ENCODE data around the gene NOTCH4.
"Not testable (repeated sequence)": the region's sequence is repeated elsewhere in the genome, so short reads cannot be mapped to it uniquely, and the experiment has no call there.

Gene NOTCH4

DNA sequence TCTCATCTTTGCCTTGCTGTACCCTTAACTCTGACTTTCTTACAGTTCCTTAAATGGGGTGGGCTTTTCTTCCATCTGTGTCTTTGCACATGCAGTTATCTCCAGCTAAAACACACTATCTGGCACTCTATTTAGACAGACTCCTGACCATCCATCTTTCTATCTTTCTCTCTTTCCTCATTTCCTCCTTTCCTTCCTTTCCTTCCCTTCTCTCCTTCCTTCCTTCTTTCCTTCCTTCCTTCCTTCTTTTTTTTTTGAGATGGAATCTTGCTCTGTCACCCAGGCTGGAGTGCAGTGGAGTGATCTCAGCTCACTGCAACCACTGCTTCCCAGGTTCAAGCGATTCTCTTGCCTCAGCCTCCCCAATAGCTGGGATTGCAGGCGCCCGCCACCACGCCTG, 8.2 kb downstream of the NOTCH4 start:
- no peak for DNase-seq (ENCODE audit: insufficient read length)
- no peak for FAIRE-seq
- TF ChIP-seq TAF1 (IDR thresholded peaks at IDR 0.05; ENCODE audit: borderline replicate concordance, low read depth, low read length): no peak
- TF ChIP-seq POLR2AphosphoS5 (IDR thresholded peaks at IDR 0.05; ENCODE audit: low read depth, low read length): no peak
- no peak for TF ChIP-seq POLR2A (IDR thresholded peaks at IDR 0.05; ENCODE audit: low read depth, low read length)

DNA sequence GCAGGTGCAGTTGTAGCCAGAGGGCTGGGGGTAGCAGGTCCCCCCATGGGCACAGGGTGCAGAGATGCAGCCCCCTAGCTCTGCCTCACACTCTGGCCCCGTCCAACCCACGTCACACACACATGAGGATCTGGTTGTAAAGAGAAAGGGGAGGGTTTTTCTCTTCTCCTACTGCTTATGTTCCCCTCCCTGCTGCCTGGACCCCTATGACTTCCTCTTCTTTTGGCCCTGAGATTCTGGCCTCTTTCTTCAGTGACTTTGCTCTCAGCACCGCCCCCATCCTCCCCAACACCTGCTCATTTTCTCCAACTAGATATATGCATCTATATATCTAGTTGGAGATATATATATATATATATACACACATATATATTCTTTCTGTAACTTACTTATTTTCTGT, 9.7 kb downstream of the NOTCH4 start:
- TF ChIP-seq POLR2AphosphoS5 (IDR thresholded peaks at IDR 0.05; ENCODE audit: low read depth, low read length) (no peak), TAF1 (IDR thresholded peaks at IDR 0.05; ENCODE audit: borderline replicate concordance, low read depth, low read length) (no peak), POLR2A (IDR thresholded peaks at IDR 0.05; ENCODE audit: low read depth, low read length) (no peak)
- FAIRE-seq (no peak), DNase-seq (ENCODE audit: insufficient read length) (no peak)

DNA sequence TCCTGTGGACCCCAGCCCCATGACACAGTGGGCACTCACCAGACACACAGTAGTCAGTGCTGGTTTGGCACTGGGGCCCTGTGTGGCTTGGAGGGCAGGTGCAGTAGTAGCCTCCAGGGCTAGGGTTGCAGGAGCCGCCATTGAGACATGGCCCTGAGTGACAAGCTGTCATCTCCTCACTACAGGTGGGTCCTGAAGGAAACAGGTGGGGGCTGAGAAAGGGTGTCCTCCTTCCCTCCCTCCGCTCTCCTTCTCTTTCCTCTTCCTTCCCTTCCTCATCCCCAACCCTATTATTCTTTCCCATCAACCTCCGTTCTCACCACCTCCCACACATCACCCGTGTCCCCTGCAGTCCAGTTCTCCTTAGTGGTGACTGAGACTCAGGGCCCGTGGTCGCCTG, 10.2 kb downstream of the NOTCH4 start:
- TF ChIP-seq TAF1 (IDR thresholded peaks at IDR 0.05; ENCODE audit: borderline replicate concordance, low read depth, low read length) (no peak), POLR2A (IDR thresholded peaks at IDR 0.05; ENCODE audit: low read depth, low read length) (no peak), POLR2AphosphoS5 (IDR thresholded peaks at IDR 0.05; ENCODE audit: low read depth, low read length) (no peak)
- FAIRE-seq (no peak), DNase-seq (ENCODE audit: insufficient read length) (no peak)

DNA sequence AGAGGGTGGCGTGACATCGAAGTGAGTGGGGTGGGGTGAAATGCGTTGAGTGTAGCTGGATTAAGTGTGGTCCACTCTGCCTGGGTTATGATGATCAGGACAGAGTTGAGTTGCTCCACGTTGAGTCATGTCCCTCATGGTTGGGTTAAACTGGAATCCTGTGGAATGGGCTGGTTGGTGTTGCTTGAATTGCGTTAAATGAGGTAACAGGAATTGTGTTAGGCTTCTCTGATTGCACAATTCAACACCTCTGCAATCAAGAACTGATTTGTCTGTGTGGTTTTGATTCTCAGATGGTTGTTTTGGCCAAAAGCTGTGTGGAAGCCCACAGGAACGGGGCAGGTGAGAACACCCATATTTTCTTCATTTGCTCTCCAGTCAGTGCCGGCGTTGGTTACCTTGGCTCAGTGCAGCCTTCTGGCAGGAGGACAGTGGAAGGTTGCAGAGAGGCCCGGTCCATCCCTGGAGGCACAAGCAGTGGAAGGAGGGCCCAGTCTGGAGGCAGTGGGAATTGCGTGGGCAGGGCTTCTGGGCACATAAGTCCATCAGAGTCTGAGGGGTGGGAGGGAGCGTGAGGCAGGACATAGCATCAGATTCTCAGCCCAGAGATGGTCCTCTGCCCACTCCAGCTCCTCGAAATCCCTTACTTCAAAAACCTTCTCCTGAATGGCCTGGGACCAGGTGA, 11.6 kb downstream of the NOTCH4 start:
- FAIRE-seq: no peak
- DNase-seq (ENCODE audit: insufficient read length): no peak
- TF ChIP-seq POLR2A (IDR thresholded peaks at IDR 0.05; ENCODE audit: low read depth, low read length): no peak
- TF ChIP-seq TAF1 (IDR thresholded peaks at IDR 0.05; ENCODE audit: borderline replicate concordance, low read depth, low read length): no peak
- TF ChIP-seq POLR2AphosphoS5 (IDR thresholded peaks at IDR 0.05; ENCODE audit: low read depth, low read length): no peak

DNA sequence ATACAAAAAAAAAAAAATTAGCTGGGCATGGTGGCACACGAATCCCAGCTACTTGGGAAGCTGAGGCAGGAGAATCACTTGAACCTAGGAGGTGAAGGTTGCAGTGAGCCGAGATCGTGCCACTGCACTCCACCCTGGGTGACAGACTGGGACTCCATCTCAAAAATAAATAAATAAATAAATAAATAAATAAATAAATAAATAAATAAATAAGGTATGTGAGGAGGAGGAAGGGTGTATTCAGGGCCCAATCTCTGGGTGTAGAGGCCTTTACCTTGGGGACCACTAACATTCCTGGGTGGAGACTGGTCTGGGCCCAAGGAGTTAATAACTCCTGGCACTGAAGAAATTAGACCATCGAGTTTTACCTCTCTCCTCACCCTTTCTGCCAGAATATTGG, 12.4 kb downstream of the NOTCH4 start:
- not testable (repeated sequence) for DNase-seq (ENCODE audit: insufficient read length); FAIRE-seq

DNA sequence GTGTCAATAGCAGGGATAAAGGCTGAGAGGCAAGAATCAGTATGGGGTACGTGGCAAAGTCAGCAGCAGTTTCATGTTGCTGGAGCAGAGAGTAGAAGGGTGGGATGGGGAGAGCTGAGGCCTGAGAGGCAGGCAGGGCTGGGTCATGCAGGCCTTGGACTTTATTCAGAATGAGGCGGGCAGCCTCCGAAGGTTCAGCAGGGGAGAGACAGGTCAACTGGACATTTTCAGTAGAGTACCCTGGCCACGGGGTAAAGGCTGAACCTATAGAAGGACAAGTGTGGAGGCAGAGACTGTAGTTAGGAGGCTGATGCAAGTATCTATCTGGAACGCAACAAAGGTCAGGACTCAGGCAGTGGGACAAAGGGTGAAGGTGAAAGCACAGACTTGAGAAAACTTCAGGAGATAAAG, 13.7 kb downstream of the NOTCH4 start:
- DNase-seq (ENCODE audit: insufficient read length): no peak
- FAIRE-seq: no peak

DNA sequence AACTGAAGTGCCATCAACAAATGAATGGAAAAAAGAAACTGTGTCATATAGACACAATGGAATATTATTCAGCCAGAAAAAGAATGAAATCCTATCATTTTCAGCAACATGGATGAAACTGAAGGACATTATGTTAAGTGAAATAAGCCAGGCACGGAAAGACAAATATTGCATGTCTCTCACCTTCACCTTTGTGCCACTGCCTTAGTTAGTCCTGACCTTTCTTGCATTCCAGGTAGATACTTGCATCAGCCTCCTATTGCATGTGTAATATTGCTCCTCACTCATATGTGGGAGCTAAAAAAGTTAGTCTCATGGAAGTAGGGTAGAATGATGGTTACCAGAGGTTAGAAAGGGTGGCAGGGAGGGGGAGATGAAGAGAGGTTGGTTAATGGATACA, 14.9 kb downstream of the NOTCH4 start:
- FAIRE-seq (no peak), DNase-seq (ENCODE audit: insufficient read length) (no peak)
- TF ChIP-seq POLR2AphosphoS5 (IDR thresholded peaks at IDR 0.05; ENCODE audit: low read depth, low read length) (no peak), POLR2A (IDR thresholded peaks at IDR 0.05; ENCODE audit: low read depth, low read length) (no peak), TAF1 (IDR thresholded peaks at IDR 0.05; ENCODE audit: borderline replicate concordance, low read depth, low read length) (no peak)

More for the DNA sequence above, 13.7 kb downstream of the NOTCH4 start:
- no peak for TF ChIP-seq POLR2AphosphoS5 (IDR thresholded peaks at IDR 0.05; ENCODE audit: low read depth, low read length)
- no peak for TF ChIP-seq POLR2A (IDR thresholded peaks at IDR 0.05; ENCODE audit: low read depth, low read length)
- no peak for TF ChIP-seq TAF1 (IDR thresholded peaks at IDR 0.05; ENCODE audit: borderline replicate concordance, low read depth, low read length)

DNA sequence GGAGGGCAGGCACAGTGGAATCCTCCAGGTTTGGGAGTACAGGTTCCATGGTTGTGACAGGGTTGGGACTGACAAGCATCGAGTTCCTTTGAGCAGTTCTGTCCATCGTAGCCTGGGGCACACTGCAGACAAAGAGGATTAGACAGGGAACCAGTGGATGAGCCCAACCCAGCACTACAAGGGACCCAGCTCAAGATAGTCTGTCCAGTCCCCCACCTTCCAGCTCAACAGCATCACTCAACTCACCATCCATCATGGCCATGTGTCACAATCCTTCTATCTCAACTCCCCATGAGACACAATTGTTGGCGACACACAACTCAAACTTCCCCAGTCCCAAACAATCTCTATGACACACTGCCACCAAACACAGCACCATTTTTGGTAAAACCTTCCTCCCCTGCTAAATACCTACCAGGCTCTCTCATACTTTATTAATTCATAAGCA, 19.6 kb downstream of the NOTCH4 start:
- DNase-seq (ENCODE audit: insufficient read length) (no peak), FAIRE-seq (no peak)
- TF ChIP-seq TAF1 (IDR thresholded peaks at IDR 0.05; ENCODE audit: borderline replicate concordance, low read depth, low read length): no peak
- TF ChIP-seq POLR2A (IDR thresholded peaks at IDR 0.05; ENCODE audit: low read depth, low read length): no peak
- no peak for TF ChIP-seq POLR2AphosphoS5 (IDR thresholded peaks at IDR 0.05; ENCODE audit: low read depth, low read length)

DNA sequence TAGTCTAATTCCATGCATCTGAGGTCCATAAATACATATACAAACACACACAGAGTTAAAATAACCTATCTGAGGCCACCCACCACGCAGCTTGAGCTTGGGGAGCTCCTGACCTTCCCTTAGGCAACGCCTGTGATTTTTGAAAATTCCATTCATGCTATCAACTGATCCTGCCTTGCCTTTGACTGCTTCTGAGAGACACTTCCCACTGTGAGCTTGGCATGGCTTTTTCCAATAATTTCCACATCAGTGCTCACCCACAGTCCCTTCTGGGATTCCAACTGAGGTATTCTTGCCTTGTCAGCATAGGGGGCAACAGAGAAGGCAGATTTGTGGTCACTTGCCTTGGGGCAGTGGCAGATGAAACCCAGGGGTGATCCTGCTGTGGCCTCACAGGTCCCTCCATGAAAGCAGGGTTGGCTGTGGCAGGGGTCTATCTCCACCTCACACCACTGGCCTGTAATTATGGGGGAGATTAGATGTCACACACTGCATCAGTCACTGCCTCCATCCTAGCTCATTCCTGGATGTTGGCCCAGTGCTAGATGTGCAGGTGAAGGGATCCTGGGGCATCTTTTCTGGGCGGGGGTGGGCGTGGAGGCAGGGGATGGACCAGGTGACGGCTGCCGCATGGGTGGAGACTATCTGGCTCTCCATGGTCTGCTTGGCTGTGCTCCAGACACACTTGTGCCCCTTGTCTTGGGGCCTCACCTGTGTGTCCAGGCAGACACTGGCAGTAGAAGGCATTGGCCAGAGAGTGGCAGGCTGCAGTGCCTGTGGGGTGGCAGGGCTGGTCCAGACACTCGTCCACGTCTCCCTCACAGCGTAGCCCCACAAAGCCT, 20.2 kb downstream of the NOTCH4 start:
- no peak for FAIRE-seq
- TF ChIP-seq TAF1 (IDR thresholded peaks at IDR 0.05; ENCODE audit: borderline replicate concordance, low read depth, low read length) (no peak), POLR2AphosphoS5 (IDR thresholded peaks at IDR 0.05; ENCODE audit: low read depth, low read length) (no peak), POLR2A (IDR thresholded peaks at IDR 0.05; ENCODE audit: low read depth, low read length) (no peak)
- no peak for DNase-seq (ENCODE audit: insufficient read length)

DNA sequence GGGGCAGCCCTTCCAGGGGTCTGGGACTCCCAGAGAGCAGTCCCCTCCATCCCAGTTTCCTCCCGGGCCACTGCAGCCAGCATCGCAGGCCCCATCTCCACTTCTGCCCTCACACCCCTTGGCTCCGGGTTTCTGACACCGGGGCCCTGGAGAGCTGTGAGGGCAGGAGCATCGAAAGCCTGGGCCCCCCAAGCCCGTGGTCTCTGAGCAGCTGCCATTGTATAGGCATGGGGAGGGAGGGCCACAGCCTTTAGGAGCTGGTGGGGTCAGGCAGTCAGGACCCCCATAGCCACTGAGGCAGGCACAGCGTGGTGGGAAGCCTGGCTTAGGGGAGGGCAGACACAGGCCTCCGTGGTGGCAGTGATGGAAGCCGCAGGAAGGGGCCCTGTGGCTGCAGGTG, 21.7 kb downstream of the NOTCH4 start:
- DNase-seq (ENCODE audit: insufficient read length) (no peak), FAIRE-seq (no peak)
- TF ChIP-seq TAF1 (IDR thresholded peaks at IDR 0.05; ENCODE audit: borderline replicate concordance, low read depth, low read length) (no peak), POLR2A (IDR thresholded peaks at IDR 0.05; ENCODE audit: low read depth, low read length) (no peak), POLR2AphosphoS5 (IDR thresholded peaks at IDR 0.05; ENCODE audit: low read depth, low read length) (no peak)

DNA sequence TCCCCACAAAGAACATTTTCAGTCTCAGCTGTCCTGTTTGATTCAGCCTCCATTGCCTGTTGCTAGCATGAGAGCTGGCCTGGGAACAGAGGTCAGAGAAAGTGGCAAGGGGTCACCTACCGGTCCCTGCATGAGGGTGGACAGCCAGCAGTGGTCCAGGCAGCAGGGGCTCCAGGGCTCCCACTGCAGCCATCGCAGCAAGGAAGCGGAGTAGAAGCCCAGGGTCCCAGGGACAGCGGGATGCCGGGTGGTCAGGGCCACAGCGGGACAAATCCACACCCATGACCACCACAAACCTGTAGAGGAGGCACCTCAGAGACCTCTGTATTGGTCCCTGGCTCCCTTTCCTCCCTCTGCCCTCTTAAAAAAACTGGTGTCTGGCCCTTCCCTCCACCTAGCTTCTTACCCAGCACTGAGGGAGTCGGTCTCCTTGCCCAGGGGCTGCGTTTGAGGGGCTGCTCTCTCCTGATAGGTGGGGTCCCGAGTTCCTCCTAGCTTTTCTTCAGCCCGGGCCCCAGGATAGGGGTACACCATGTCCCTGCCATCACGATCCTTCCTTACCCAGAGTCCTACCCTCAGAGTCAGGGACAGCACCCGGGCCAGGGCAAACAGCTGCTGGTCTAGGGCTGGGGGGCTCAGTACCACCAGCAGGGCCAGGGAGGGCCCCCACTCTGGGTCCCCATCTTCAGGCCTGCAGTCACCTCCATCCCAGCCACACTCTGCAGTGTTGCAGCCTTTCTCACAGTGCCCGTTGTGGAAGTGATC, 23.0 kb downstream of the NOTCH4 start:
- TF ChIP-seq POLR2AphosphoS5 (IDR thresholded peaks at IDR 0.05; ENCODE audit: low read depth, low read length) (no peak), TAF1 (IDR thresholded peaks at IDR 0.05; ENCODE audit: borderline replicate concordance, low read depth, low read length) (no peak), POLR2A (IDR thresholded peaks at IDR 0.05; ENCODE audit: low read depth, low read length) (no peak)
- FAIRE-seq (no peak), DNase-seq (ENCODE audit: insufficient read length) (no peak)

Data from GM12892 (cell line).